ENCODE data around the gene DIABLO.

DIABLO gene

GRCh38 chr12:122167356-122167925 lies 58.4 kb downstream of the DIABLO start:
- no peaks in the 10 kb centered on the region for H3K27me3 ChIP-seq (ENCODE audit: control insufficient read depth, insufficient read depth, low read length)
- no peak overlapping the region for H3K9ac ChIP-seq (ENCODE audit: low read depth, low read length)
- H3K36me3 ChIP-seq (ENCODE audit: control insufficient read depth, insufficient read depth, low read length), result no peaks in the 10 kb centered on the region
- no peak overlapping the region for H3K27ac ChIP-seq (ENCODE audit: low read depth, low read length)
- no peaks in the 10 kb centered on the region for H3K9me3 ChIP-seq (ENCODE audit: control insufficient read depth, insufficient read depth, low read length)
- no peaks in the 10 kb centered on the region for H3K4me1 ChIP-seq (ENCODE audit: control insufficient read depth, insufficient read depth, low read length)
- no peak overlapping the region for H3K4me3 ChIP-seq (ENCODE audit: low read depth, low read length)

GRCh38 chr12:122166422-122167349 lies 59.2 kb downstream of the DIABLO start:
- no peak overlapping the region for H3K9ac ChIP-seq (ENCODE audit: low read depth, low read length)
- no peaks in the 10 kb centered on the region for H3K9me3 ChIP-seq (ENCODE audit: control insufficient read depth, insufficient read depth, low read length)
- no peaks in the 10 kb centered on the region for H3K4me1 ChIP-seq (ENCODE audit: control insufficient read depth, insufficient read depth, low read length)
- no peak overlapping the region for H3K4me3 ChIP-seq (ENCODE audit: low read depth, low read length)
- H3K27ac ChIP-seq (ENCODE audit: low read depth, low read length), result no peak overlapping the region
- no peaks in the 10 kb centered on the region for H3K27me3 ChIP-seq (ENCODE audit: control insufficient read depth, insufficient read depth, low read length)
- no peaks in the 10 kb centered on the region for H3K36me3 ChIP-seq (ENCODE audit: control insufficient read depth, insufficient read depth, low read length)

DNA sequence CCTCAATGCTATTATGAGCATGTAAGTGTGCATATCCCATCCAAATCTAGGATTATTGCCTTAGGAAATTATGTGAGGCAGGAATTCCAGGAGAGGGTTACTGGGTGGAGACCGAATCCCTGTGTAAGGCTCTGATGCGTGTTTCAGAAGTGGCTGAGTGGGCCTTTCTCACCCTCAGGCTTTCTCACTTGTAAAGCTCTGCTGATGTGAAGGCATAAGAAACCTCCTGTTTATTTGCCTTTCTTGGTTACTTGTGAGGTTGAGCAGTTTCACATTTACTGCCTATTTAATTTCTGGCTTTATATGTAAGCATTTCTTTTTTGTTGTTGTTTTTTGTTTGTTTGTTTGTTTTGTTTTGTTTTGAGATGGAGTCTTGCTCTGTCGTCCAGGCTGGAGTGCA lies 62.9 kb downstream of the DIABLO start:
- Histone ChIP-seq H3K9me3 (ENCODE audit: control insufficient read depth, insufficient read depth, low read length) (no peaks in the 10 kb centered on the region), H3K36me3 (ENCODE audit: control insufficient read depth, insufficient read depth, low read length) (no peaks in the 10 kb centered on the region), H3K27me3 (ENCODE audit: control insufficient read depth, insufficient read depth, low read length) (no peaks in the 10 kb centered on the region), H3K4me1 (ENCODE audit: control insufficient read depth, insufficient read depth, low read length) (no peaks in the 10 kb centered on the region), H3K4me3 (ENCODE audit: low read depth, low read length) (no peak overlapping the region), H3K27ac (ENCODE audit: low read depth, low read length) (no peak overlapping the region), H3K9ac (ENCODE audit: low read depth, low read length) (no peak overlapping the region)

DNA sequence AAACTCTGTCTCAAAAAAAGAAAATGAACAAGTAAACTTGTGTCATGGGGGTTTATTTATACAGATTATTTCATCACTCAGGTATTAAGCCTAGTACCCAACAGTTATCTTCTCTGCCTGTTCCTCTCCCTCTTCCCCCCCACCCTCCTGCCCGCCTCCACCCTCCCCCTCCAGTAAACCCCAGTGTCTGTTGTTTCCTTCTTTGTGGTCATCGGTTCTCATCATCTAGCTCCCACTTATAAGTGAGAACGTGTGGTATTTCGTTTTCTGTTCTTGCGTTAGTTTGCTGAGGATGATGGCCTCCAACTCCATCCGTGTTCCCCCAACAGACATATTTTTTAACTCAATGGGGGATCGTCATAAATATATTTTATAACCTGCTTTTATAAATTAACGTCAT lies 64.2 kb downstream of the DIABLO start:
- Histone ChIP-seq H3K36me3 (ENCODE audit: control insufficient read depth, insufficient read depth, low read length) (no peaks in the 10 kb centered on the region), H3K4me3 (ENCODE audit: low read depth, low read length) (no peak overlapping the region), H3K4me1 (ENCODE audit: control insufficient read depth, insufficient read depth, low read length) (no peaks in the 10 kb centered on the region), H3K27me3 (ENCODE audit: control insufficient read depth, insufficient read depth, low read length) (no peaks in the 10 kb centered on the region), H3K9ac (ENCODE audit: low read depth, low read length) (no peak overlapping the region), H3K9me3 (ENCODE audit: control insufficient read depth, insufficient read depth, low read length) (no peaks in the 10 kb centered on the region), H3K27ac (ENCODE audit: low read depth, low read length) (no peak overlapping the region)

DNA sequence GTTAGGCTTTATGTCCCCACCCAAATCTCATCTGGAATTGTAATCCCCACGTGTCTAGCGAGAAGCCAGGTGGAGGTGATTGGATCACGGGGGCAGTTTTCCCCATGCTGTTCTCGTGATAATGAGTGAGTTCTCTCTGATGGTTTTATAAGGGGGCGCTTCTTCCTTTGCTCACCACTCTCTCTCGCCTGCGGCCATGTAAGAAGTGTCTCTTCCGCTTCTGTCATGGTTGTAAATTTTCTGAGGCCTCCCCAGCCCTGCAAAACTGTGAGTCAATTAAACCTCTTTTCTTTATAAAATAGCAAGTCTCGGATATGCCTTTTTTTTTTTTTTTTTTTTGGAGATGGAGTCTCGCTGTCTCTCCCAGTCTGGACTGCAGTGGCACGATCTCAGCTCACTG lies 65.1 kb downstream of the DIABLO start:
- Histone ChIP-seq H3K27me3 (ENCODE audit: control insufficient read depth, insufficient read depth, low read length) (no peaks in the 10 kb centered on the region), H3K4me3 (ENCODE audit: low read depth, low read length) (no peak overlapping the region), H3K9me3 (ENCODE audit: control insufficient read depth, insufficient read depth, low read length) (no peaks in the 10 kb centered on the region), H3K4me1 (ENCODE audit: control insufficient read depth, insufficient read depth, low read length) (no peaks in the 10 kb centered on the region; the same call in 1 of the 2 replicates), H3K9ac (ENCODE audit: low read depth, low read length) (no peak overlapping the region), H3K27ac (ENCODE audit: low read depth, low read length) (no peak overlapping the region), H3K36me3 (ENCODE audit: control insufficient read depth, insufficient read depth, low read length) (no peaks in the 10 kb centered on the region)

GRCh38 chr12:122159882-122160281 lies 66.0 kb downstream of the DIABLO start:
- Histone ChIP-seq H3K27me3 (ENCODE audit: control insufficient read depth, insufficient read depth, low read length) (no peaks in the 10 kb centered on the region), H3K36me3 (ENCODE audit: control insufficient read depth, insufficient read depth, low read length) (no peaks in the 10 kb centered on the region), H3K4me1 (ENCODE audit: control insufficient read depth, insufficient read depth, low read length) (no peaks in the 10 kb centered on the region; the same call in 1 of the 2 replicates)

GRCh38 chr12:122158700-122159285 lies 67.1 kb downstream of the DIABLO start:
- Histone ChIP-seq H3K36me3 (ENCODE audit: control insufficient read depth, insufficient read depth, low read length) (no peaks in the 10 kb centered on the region), H3K9me3 (ENCODE audit: control insufficient read depth, insufficient read depth, low read length) (no peaks in the 10 kb centered on the region), H3K4me3 (ENCODE audit: low read depth, low read length) (no peak overlapping the region), H3K9ac (ENCODE audit: low read depth, low read length) (no peak overlapping the region), H3K27ac (ENCODE audit: low read depth, low read length) (no peak overlapping the region), H3K4me1 (ENCODE audit: control insufficient read depth, insufficient read depth, low read length) (no peaks in the 10 kb centered on the region; the same call in 1 of the 2 replicates), H3K27me3 (ENCODE audit: control insufficient read depth, insufficient read depth, low read length) (no peaks in the 10 kb centered on the region)

More at GRCh38 chr12:122159882-122160281, 66.0 kb downstream of the DIABLO start:
- Histone ChIP-seq H3K27ac (ENCODE audit: low read depth, low read length) (no peak overlapping the region), H3K4me3 (ENCODE audit: low read depth, low read length) (no peak overlapping the region), H3K9ac (ENCODE audit: low read depth, low read length) (no peak overlapping the region), H3K9me3 (ENCODE audit: control insufficient read depth, insufficient read depth, low read length) (no peaks in the 10 kb centered on the region)
